AG04449 (cell line): ENCODE measurements around the gene PIK3R6.
"Not testable (repeated sequence)": the region's sequence is repeated elsewhere in the genome, so short reads cannot be mapped to it uniquely, and the experiment has no call there.

Experiments
- CTCF ChIA-PET: fragments of 350-600 bp; formaldehyde crosslinking; extraction: SDS; loops from one replicate; lab custom pipeline; 2021; ENCODE audit warnings: antibody characterized with exemption; lab: Yijun Ruan, JAX
- POLR2A ChIA-PET: fragments of 400-600, 350-600 bp; formaldehyde crosslinking; extraction: SDS; loops from one replicate; lab custom pipeline; 2020; ENCODE audit warnings: antibody characterized with exemption, inconsistent platforms; lab: Yijun Ruan, JAX
- DNase-seq: peaks from one replicate; pipeline ENCODE4 v3.0.0-alpha.2; 2010; ENCODE audit warnings: low read depth, low spot score
- H3K4me3 ChIP-seq: 2 replicates; pipeline ENCODE4 v1.5.1; 2011; ENCODE audit warnings: low read depth, mild to moderate bottlenecking, control low read depth, low read length
- TF ChIP-seq, protein P1 (sequence below): IDR thresholded peaks from one replicate; pipeline ENCODE4 v1.5.1; 2011; ENCODE audit warnings: mild to moderate bottlenecking, moderate library complexity, low read length, control low read depth, inconsistent platforms; ENCODE audit not compliant: insufficient read depth; ENCODE audit errors: missing control alignments

PIK3R6 gene

DNA sequence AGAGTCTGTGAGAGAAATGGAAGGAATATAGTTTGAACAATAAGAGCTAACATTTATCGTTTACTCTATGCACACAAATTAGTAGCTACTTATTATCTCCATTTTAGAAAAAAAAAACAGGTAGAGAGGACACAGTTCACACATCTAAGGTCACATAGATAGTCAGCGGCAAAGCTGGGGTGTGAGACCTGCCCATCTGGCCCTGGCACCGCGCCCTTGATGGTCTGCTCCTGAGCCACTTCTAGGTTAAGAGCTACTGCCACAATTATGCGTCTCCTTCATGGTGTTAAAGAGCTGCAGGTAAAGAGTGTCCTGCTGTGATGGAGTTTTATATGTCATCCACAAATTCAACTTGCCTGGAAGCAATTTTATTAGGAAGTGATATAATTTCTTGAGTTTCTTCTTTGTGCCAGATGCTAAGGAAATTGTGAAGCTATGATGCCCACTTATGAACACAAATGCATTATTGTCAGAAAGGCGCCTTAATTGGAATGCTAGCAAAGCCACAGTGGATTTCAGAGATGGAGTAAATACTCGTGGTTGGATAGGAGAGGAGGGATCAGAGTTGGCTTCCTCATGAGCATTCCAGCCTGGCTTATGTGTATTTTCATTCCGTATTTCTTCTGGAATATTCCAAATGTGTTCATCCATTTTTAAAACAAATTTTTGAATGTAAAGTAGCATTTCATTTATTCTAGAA, 47.0 kb downstream of the PIK3R6 start:
- no peak for DNase-seq
- TF ChIP-seq, protein P1, sequence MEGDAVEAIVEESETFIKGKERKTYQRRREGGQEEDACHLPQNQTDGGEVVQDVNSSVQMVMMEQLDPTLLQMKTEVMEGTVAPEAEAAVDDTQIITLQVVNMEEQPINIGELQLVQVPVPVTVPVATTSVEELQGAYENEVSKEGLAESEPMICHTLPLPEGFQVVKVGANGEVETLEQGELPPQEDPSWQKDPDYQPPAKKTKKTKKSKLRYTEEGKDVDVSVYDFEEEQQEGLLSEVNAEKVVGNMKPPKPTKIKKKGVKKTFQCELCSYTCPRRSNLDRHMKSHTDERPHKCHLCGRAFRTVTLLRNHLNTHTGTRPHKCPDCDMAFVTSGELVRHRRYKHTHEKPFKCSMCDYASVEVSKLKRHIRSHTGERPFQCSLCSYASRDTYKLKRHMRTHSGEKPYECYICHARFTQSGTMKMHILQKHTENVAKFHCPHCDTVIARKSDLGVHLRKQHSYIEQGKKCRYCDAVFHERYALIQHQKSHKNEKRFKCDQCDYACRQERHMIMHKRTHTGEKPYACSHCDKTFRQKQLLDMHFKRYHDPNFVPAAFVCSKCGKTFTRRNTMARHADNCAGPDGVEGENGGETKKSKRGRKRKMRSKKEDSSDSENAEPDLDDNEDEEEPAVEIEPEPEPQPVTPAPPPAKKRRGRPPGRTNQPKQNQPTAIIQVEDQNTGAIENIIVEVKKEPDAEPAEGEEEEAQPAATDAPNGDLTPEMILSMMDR: no peak
- ChIA-PET POLR2A (no interaction called here), CTCF (no interaction called here)
- no peak overlapping the region for H3K4me3 ChIP-seq

DNA sequence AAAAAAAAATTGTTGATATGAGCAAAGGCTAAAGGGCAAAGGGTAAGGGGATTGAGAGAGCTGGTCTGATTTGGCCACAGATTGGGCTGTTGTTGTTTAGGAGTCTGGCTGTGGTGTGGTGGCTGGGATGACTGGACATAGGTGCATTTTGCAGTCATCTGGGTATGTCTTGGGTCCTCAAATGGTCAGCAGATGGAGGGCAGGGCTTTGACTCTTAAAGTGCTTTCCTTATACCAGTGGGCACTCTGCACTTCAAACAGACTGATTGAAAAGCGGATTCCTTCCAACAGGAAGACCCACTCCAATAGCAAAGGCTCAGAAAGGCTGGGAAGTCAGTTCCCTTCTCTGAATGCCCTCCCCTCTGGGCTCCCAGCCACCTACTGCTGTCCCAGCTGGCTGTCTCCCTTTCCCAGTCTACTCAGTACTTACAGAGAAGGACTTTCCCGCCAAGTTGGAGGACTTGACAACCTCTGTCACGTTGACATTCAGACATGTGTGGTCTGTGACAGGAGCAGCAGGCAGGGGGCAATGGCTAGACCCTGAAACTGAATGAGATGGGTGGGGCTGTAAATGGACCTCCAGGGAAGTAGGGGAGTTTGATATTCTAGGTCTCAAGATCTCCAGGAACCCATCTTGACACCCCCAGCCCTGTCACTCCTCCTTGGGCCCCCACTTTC, 48.7 kb downstream of the PIK3R6 start:
- POLR2A ChIA-PET: no interaction called here
- TF ChIP-seq, protein P1: no peak

DNA sequence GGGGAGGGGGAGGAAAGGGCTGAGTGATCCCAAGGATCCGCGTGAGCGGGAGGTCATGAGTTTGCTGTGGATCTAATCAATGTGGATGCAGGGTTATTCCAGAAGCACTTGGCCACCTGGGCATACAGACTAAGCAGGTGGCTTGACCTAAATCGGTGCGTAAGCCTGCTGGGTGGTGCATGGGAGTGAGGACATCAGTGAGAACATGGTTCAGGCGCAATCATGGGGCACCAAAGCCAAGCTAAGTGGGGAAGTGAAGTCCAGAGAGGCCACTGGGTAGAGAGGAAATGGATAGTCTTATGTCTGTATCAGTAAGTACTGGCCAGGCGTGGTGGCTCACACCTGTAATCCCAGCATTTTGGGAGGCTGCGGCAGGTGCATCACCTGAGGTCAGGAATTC, 49.4 kb downstream of the PIK3R6 start:
- CTCF ChIA-PET: no interaction called here
- H3K4me3 ChIP-seq: no peak overlapping the region
- DNase-seq: no peak
- POLR2A ChIA-PET: no interaction called here
- TF ChIP-seq, protein P1: no peak

More for the DNA sequence above, 48.7 kb downstream of the PIK3R6 start:
- CTCF ChIA-PET: no interaction called here
- no peak for DNase-seq
- no peak overlapping the region for H3K4me3 ChIP-seq

DNA sequence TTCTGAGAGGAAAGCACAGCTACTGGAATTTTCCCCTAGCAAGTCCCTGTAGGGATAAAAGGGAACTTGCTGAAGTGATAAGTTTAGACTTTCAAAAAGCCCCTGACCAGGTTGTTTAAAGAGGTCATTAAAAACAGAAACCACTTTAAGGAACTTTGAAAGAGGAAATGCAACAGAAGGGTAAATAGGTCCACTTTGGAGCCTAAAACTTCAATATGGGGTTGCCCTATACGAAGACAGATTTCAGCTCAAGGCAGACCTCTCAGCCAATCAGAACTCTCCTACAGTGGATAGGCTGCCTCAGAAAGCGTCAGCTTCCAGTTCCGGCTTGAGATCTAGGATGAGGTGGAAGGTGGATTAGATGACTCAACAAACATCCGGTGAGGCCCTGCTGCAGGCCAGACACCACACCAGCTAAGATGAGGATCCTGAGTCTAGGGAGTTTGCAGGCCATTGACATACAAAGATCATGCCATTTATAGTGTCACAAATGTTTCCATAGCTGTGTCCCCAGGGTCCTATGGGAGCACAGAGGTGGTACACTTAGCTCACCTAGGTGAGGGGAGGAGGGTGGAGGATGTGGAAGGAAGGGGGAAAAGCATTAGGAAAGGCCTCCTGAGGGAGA, 60.4 kb downstream of the PIK3R6 start:
- ChIA-PET CTCF (interaction anchor here (2.1 kb wide), 1 partner anchor 21 kb away, joined by 7 read pairs; no protein-coding TSS in a partner anchor), POLR2A (no interaction called here)
- DNase-seq: no peak
- TF ChIP-seq, protein P1: no peak
- no peak overlapping the region for H3K4me3 ChIP-seq

DNA sequence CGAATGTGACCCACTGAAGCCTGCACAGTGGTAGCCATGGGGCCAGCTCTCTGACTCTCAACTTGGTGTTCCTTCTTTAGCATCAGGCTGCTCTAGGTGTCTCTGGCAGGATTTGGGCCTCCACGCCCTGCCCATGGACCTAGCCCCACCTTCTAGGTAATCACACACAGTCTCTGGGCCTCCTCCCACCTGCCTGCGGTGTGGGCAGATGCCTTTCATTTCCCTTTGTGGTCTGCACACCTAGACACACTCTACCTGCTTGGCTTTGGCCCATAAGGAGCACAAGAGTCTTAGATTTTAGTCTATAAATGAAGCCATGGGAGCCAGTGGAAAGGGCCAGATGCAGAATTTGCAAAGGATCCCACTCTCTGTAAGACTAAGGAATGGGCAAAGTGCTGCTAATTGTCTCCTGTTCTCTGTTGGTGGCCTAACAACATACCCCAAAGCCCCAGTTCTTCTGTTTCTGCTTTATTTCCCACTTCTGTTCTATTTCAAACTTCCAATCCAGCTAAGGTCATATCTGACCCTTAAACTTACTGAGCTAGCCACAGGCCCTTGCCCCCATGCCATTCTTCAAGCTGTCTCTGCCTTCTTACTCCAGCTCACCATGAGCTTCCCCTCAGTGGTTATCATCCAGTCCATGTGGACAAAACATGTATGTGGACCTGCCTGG, 61.1 kb downstream of the PIK3R6 start:
- POLR2A ChIA-PET: no interaction called here
- H3K4me3 ChIP-seq: no peak overlapping the region
- DNase-seq: no peak
- CTCF ChIA-PET: interaction anchor here (2.1 kb wide), 1 partner anchor 21 kb away, joined by 7 read pairs; no protein-coding TSS in a partner anchor
- TF ChIP-seq, protein P1: no peak

DNA sequence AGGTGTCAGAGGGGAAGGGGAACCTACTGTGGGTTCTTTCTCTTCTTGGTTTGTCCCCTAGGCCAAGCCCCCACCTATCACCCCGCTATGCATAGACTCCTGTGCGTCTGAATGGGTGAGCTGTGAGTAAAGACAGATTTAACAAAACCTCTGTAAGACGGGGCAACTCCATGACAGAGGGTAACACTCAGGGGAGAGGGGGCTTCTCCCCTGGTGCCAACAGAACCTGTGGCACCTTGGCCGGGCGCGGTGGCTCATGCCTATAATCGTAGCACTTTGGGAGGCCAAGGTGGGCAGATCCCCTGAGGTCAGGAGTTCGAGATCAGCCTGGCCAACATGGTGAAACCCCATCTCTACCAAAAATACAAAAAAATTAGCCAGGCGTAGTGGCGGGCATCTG, 62.1 kb downstream of the PIK3R6 start:
- DNase-seq, POLR2A ChIA-PET: not testable (repeated sequence)
- CTCF ChIA-PET: interaction anchor here (2.3 kb wide), 1 partner anchor 19 kb away, joined by 12 read pairs; no protein-coding TSS in a partner anchor

More for the DNA sequence above, 62.1 kb downstream of the PIK3R6 start:
- not testable (repeated sequence) for H3K4me3 ChIP-seq
